Upper lobe of left lung (tissue), 4 donors: ENCODE data around the gene DOK1.

Source experiments
- EP300 ChIP-seq, 4 donors: sonication (generic); formaldehyde crosslinking; IDR thresholded peaks; one replicate each; pipeline ENCODE4 v1.5.1; 2017; ENCODE audit warnings: antibody characterized with exemption in 4 of 4, control low read depth in 2 of 4
- POLR2A ChIP-seq, 4 donors: fragments of 450-650 bp; IDR thresholded peaks; one replicate each; pipeline ENCODE4 v1.5.1; 2016 to 2017; ENCODE audit warnings: antibody characterized with exemption in 4 of 4, mild to moderate bottlenecking in 2 of 4
- TF ChIP-seq, protein P1 (sequence below), 6 experiments: fragments of 450-650 bp in 4 of 6; fragments of 200-600 bp in 2 of 6; sonication (generic) in 2 of 6; IDR thresholded peaks; one replicate each; pipeline ENCODE4 v1.5.1; 2016 to 2019; ENCODE audit warnings: antibody characterized with exemption in 6 of 6

DNA sequence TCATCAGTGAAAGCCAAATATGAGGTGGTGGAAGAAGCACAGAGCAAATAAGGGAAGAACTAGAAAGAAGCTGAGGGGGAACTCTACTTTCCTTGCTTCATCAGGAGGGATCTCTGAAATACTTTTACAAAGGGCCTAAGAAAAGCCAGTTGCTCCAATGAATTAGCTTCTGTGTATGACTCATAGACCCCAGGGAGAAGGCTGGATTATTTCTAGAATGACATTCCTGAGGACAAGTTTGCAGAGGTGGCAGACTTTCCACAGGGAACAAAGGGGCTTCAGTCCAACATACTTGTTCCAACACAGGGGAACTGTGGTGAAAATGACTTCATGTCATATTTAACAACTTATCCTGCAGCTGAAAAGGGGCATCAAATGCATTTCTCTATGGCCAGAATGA lies 29.0 kb downstream of the DOK1 start:
- TF ChIP-seq EP300 (IDR thresholded peaks at IDR 0.05) (no peak), POLR2A (IDR thresholded peaks at IDR 0.05) (no peak)
- TF ChIP-seq, protein P1, sequence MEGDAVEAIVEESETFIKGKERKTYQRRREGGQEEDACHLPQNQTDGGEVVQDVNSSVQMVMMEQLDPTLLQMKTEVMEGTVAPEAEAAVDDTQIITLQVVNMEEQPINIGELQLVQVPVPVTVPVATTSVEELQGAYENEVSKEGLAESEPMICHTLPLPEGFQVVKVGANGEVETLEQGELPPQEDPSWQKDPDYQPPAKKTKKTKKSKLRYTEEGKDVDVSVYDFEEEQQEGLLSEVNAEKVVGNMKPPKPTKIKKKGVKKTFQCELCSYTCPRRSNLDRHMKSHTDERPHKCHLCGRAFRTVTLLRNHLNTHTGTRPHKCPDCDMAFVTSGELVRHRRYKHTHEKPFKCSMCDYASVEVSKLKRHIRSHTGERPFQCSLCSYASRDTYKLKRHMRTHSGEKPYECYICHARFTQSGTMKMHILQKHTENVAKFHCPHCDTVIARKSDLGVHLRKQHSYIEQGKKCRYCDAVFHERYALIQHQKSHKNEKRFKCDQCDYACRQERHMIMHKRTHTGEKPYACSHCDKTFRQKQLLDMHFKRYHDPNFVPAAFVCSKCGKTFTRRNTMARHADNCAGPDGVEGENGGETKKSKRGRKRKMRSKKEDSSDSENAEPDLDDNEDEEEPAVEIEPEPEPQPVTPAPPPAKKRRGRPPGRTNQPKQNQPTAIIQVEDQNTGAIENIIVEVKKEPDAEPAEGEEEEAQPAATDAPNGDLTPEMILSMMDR (IDR thresholded peaks at IDR 0.05) = no peak
